Raji (cell line): ENCODE measurements around the gene LMLN.

Experiments used
- POLR2A ChIP-seq: IDR thresholded peaks from 2 replicates; pipeline ENCODE4 v1.6.1; 2011; ENCODE audit warnings: low read depth, low read length, control low read depth; ENCODE audit not compliant: insufficient read depth

LMLN gene

GRCh38 chr3:198080521-198081384 lies 120.7 kb downstream of the LMLN start:
- no peak for TF ChIP-seq POLR2A

GRCh38 chr3:198081421-198081844 lies 121.4 kb downstream of the LMLN start:
- TF ChIP-seq POLR2A = no peak

- TF ChIP-seq POLR2A = no peak
Measured at GRCh38 chr3:198088421-198088955, 128.5 kb downstream of the LMLN start.

- no peak for TF ChIP-seq POLR2A
Measured at GRCh38 chr3:198090795-198091332, 130.8 kb downstream of the LMLN start.

GRCh38 chr3:198092276-198092675 lies 132.3 kb downstream of the LMLN start:
- TF ChIP-seq POLR2A = no peak

- TF ChIP-seq POLR2A = no peak
Measured at GRCh38 chr3:198093112-198093679, 133.2 kb downstream of the LMLN start.
